LNCAP (cell line): ENCODE measurements around the gene KCNMA1.

Experiments
- CTCF ChIP-seq: fragments of 450-650 bp; IDR thresholded peaks from 2 replicates; pipeline ENCODE4 v1.5.1; 2017; ENCODE audit warnings: mild to moderate bottlenecking

Gene KCNMA1

DNA sequence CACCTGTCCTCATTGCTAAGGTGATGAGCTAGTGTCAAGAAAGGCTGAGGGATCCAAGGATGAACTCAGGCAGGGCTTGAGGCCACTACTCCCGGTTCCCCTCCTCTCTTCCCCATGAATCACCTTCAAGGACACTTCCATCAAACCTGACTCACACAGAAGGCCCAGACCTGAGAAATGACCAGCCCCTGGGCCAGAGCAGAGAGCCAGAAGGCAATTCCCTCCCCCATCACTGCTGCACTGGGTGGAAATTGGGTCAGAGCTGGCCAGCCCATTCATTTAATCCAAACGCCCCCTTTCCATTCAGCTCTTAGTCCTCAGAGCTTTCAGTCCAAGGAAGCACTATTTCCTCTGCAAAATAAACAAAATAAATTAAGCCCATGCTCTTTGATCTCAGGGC is 182.0 kb downstream of the KCNMA1 start:
- TF ChIP-seq CTCF = no peak

DNA sequence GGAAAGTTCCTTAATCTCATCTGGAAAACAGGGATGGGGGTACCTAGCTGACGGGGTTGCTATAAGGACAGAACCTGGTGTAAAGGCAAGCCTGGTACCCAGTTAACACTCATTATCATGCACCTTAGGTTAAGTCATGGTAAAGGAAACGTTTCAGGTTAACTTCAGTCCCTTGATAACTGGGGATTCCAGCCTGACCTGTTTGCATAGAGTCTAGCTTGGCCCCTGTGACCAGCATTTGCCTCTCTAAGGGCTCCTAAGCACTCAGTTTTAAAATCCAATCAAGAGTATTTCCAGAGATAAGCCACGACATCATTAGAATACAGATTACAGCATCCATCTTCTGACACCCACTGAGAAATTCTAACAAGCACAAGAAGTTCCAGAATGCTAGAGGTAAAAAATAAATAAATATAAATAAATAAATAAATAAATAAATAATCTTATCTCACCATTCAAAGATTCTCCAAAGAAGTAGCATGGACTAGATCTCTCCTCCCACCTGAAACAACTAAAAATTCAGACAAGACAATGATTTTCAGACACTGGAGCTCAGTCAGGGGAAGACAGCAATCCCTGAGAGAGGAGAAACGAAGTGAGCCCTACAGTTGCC is 184.6 kb downstream of the KCNMA1 start:
- TF ChIP-seq CTCF = no peak

GRCh38 chr10:77451886-77452285 is 185.7 kb downstream of the KCNMA1 start:
- TF ChIP-seq CTCF = no peak

DNA sequence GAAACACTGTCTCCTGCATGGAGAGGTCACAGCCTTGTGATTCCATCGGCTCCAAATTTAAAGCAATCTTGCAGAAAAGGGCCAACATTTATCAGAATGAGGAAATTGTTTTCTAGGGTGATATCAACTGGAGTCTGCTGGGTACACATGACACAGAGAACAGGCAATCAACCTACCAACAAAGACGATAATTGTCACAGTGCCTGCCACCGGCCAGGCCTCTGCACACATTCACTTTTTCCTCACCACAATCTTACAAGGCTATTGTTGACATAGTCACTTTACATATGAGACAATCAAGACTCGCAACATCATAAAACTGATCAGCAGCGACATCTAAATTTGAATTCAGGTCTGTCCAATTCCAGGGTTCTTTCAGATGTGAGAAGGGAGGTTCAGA is 189.4 kb downstream of the KCNMA1 start:
- no peak for TF ChIP-seq CTCF

DNA sequence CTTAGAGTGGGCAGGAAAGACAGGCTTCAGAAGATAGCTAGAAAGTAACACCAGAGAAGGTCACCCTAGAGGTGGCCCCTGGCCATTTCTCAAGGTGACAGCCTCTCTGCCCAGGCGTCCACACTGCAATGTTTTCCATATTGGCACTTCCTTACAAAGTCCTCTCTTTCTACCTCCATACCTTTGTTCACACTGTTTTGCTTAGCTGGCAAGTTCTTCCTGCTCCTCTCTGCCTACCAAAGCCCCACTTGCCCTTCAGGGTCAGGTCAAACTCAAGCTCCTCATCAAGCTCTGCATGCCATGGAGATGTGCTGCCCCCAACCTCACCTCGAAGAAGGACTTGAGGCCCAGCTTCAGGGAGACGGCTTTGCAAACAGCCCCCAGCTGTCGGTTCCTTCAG is 190.9 kb downstream of the KCNMA1 start:
- TF ChIP-seq CTCF = no peak

GRCh38 chr10:77445547-77445946 is 192.1 kb downstream of the KCNMA1 start:
- no peak for TF ChIP-seq CTCF

DNA sequence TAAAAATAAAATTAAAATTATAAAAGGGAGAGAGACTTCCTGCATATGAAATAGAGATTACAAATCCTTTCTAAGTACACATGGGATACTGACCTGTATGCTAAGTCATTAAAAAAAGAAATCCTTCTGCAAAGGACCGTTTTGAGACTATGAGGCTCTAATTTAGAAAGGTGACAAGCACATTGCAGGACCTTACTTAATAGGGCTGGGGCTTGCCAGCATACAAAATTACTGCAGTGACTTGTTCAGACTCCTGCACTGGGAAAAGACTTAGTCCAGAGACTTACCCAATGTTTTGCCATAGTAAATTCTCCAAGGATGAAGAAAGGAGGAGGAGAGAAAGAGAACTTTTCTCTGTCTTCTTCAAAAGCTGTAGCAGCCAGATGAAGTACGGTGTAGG is 193.6 kb downstream of the KCNMA1 start:
- TF ChIP-seq CTCF = no peak

GRCh38 chr10:77442699-77443189 is 194.9 kb downstream of the KCNMA1 start:
- no peak for TF ChIP-seq CTCF
